ENCODE measurements around the gene SYT1. TPM values are rescaled to one million over a fixed set of nuclear protein-coding genes. Genes with fewer than 3 reads are reported as not detected.

SYT1 gene
- total RNA-seq, 1 donor from 2014 or later = 13.0 TPM

DNA sequence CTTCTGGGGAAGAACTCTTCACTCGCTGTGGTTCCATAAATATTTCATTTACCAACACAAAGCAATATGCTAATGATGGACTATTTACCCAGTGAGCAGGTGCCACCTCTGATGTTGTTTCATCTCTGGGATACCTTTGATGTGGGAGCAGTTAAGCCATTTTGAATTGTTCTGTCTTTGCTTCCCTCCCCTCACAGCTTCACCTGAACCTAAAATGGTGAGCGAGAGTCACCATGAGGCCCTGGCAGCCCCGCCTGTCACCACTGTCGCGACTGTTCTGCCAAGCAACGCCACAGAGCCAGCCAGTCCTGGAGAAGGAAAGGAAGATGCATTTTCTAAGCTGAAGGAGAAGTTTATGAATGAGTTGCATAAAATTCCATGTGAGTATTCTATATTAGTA, 352.7 kb downstream of the SYT1 start:
- H3K27ac Mint-ChIP-seq (ENCODE audit: unreplicated experiment) = no peak overlapping the region
- H3K27me3 Mint-ChIP-seq (ENCODE audit: unreplicated experiment) = no peaks in the 10 kb centered on the region
- DNase-seq (ENCODE audit: low spot score) = no peak
- peaks cover 4% of the 10 kb centered on the region for H3K36me3 Mint-ChIP-seq (ENCODE audit: low read depth, unreplicated experiment)
- no peaks in the 10 kb centered on the region for H3K4me1 Mint-ChIP-seq (ENCODE audit: unreplicated experiment)
- no peak overlapping the region for H3K4me3 Mint-ChIP-seq (ENCODE audit: unreplicated experiment)
- no peaks in the 10 kb centered on the region for H3K9me3 Mint-ChIP-seq (ENCODE audit: unreplicated experiment)
- TF ChIP-seq, protein P1, sequence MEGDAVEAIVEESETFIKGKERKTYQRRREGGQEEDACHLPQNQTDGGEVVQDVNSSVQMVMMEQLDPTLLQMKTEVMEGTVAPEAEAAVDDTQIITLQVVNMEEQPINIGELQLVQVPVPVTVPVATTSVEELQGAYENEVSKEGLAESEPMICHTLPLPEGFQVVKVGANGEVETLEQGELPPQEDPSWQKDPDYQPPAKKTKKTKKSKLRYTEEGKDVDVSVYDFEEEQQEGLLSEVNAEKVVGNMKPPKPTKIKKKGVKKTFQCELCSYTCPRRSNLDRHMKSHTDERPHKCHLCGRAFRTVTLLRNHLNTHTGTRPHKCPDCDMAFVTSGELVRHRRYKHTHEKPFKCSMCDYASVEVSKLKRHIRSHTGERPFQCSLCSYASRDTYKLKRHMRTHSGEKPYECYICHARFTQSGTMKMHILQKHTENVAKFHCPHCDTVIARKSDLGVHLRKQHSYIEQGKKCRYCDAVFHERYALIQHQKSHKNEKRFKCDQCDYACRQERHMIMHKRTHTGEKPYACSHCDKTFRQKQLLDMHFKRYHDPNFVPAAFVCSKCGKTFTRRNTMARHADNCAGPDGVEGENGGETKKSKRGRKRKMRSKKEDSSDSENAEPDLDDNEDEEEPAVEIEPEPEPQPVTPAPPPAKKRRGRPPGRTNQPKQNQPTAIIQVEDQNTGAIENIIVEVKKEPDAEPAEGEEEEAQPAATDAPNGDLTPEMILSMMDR (IDR thresholded peaks at IDR 0.05; ENCODE audit: unreplicated experiment) = no peak

DNA sequence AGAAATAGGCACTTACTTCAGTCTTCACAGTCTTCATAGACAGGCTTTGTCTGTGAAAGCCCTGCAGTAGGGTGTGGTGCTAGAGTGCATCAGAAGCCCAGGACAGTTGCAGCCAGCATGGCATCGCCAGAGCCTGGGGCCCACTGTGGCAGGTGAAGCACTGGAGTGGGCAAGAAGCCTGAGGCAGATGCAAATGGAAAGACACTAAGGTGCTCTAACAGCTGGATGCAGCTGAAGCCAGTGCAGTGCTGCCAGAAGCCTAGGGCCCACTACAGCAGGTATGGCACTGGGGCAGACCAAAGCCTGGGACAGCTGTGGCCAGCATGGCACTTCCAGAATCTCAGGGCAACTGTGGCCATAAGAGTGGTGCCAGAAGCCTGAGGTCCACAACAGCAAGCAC, 358.6 kb downstream of the SYT1 start:
- TF ChIP-seq, protein P1 (IDR thresholded peaks at IDR 0.05; ENCODE audit: unreplicated experiment) = no peak
- Mint-ChIP-seq H3K27ac (ENCODE audit: unreplicated experiment) (no peak overlapping the region), H3K36me3 (ENCODE audit: low read depth, unreplicated experiment) (peaks cover 8% of the 10 kb centered on the region), H3K4me3 (ENCODE audit: unreplicated experiment) (no peak overlapping the region), H3K27me3 (ENCODE audit: unreplicated experiment) (no peaks in the 10 kb centered on the region), H3K4me1 (ENCODE audit: unreplicated experiment) (peaks cover 4% of the 10 kb centered on the region), H3K9me3 (ENCODE audit: unreplicated experiment) (no peaks in the 10 kb centered on the region)
- no peak for DNase-seq (ENCODE audit: low spot score)

DNA sequence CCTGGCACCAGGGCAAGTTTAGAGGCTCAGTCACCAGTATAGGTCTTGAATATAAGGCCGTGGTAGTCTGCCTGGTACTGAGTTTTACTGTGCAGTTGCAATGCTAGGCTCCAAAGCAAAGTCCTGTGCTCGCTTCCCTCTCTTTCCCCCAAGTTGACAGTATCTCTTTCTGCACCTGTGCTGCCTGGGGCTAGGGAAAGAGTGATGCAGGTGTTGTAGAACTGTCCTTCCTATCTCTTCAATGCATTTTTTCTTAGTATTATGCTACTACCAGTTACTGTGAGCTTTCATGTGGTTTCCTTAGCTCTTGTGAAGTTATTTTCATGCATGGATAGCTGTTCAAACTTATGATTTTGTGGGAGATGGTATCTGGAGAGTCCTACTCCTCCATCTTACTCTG, 359.2 kb downstream of the SYT1 start:
- no peaks in the 10 kb centered on the region for H3K9me3 Mint-ChIP-seq (ENCODE audit: unreplicated experiment)
- H3K27ac Mint-ChIP-seq (ENCODE audit: unreplicated experiment) = no peak overlapping the region
- TF ChIP-seq, protein P1 (IDR thresholded peaks at IDR 0.05; ENCODE audit: unreplicated experiment) = no peak
- H3K36me3 Mint-ChIP-seq (ENCODE audit: low read depth, unreplicated experiment) = peaks cover 8% of the 10 kb centered on the region
- H3K4me3 Mint-ChIP-seq (ENCODE audit: unreplicated experiment) = no peak overlapping the region
- no peaks in the 10 kb centered on the region for H3K27me3 Mint-ChIP-seq (ENCODE audit: unreplicated experiment)
- peaks cover 4% of the 10 kb centered on the region for H3K4me1 Mint-ChIP-seq (ENCODE audit: unreplicated experiment)
- DNase-seq (ENCODE audit: low spot score) = no peak

DNA sequence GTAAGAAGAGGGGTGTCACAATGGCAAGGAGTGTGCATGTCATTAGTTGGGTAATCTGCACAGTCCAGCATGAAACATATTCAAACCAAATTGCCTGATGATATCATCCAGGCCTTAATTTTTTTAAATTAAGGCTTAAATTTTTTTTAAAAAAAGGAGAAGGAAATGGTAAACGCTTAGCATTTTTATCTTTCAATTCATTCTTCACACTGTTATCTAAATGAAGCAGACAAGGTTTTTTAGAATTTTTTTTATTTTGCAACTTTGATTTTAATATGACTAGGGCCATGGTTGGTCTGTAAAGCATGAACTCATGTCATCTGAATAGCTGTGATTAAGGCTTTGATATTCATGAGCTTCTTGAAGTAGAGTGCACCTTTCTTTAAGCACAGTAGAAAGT, 362.5 kb downstream of the SYT1 start:
- Mint-ChIP-seq H3K27me3 (ENCODE audit: unreplicated experiment) (no peaks in the 10 kb centered on the region), H3K27ac (ENCODE audit: unreplicated experiment) (no peak overlapping the region), H3K4me1 (ENCODE audit: unreplicated experiment) (peaks cover 4% of the 10 kb centered on the region), H3K9me3 (ENCODE audit: unreplicated experiment) (no peaks in the 10 kb centered on the region), H3K4me3 (ENCODE audit: unreplicated experiment) (no peak overlapping the region), H3K36me3 (ENCODE audit: low read depth, unreplicated experiment) (peaks cover 4% of the 10 kb centered on the region)
- DNase-seq (ENCODE audit: low spot score) = no peak
- TF ChIP-seq, protein P1 (IDR thresholded peaks at IDR 0.05; ENCODE audit: unreplicated experiment) = no peak

DNA sequence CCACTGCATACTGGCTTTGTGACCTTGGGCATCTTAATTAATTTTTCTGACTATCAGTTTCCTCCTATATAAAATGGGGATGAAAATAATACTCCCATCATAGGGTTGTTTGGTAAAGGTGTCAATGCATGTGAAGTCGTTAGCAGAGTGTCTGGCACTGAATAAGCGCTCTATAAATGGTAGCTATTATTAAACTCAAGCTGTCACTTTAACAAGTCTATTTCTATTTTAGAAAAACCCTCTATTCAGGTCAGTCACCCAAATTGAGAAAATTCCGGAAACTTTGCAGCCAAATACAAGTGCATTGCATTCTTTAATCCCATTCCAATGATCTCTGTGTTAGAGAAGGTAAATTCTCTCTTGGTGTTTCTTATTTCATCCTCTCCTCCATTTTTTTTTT, 363.1 kb downstream of the SYT1 start:
- Mint-ChIP-seq H3K27me3 (ENCODE audit: unreplicated experiment) (no peaks in the 10 kb centered on the region), H3K27ac (ENCODE audit: unreplicated experiment) (no peak overlapping the region)

More for the DNA sequence above, 363.1 kb downstream of the SYT1 start:
- TF ChIP-seq, protein P1 (IDR thresholded peaks at IDR 0.05; ENCODE audit: unreplicated experiment) = no peak
- H3K36me3 Mint-ChIP-seq (ENCODE audit: low read depth, unreplicated experiment) = peaks cover 1% of the 10 kb centered on the region
- no peaks in the 10 kb centered on the region for H3K9me3 Mint-ChIP-seq (ENCODE audit: unreplicated experiment)
- no peak overlapping the region for H3K4me3 Mint-ChIP-seq (ENCODE audit: unreplicated experiment)
- DNase-seq (ENCODE audit: low spot score) = no peak
- H3K4me1 Mint-ChIP-seq (ENCODE audit: unreplicated experiment) = peaks cover 4% of the 10 kb centered on the region
